ENCODE data around the gene RABL6.
A peak's percentile ranks its signal among the peaks of the same experiment; 100 is the strongest.
"Not testable (repeated sequence)": the region's sequence is repeated elsewhere in the genome, so short reads cannot be mapped to it uniquely, and the experiment has no call there.

RABL6 gene

GRCh38 chr9:136843159-136843800, 35.5 kb downstream of the RABL6 start:
- DNase-seq (ENCODE audit: low read depth); H3K4me1 ChIP-seq (ENCODE audit: control insufficient read depth, insufficient read depth, low read length); H3K4me3 ChIP-seq (ENCODE audit: low read length); H3K9ac ChIP-seq (ENCODE audit: low read length); H3K27me3 ChIP-seq (replicated peaks; ENCODE audit: control insufficient read depth, insufficient read depth, low read length); H3K9me3 ChIP-seq (ENCODE audit: control insufficient read depth, low read length): not testable (repeated sequence)
- peaks cover 15% of the 10 kb centered on the region for H3K36me3 ChIP-seq (ENCODE audit: control insufficient read depth, insufficient read depth, low read length, severe bottlenecking)

DNA sequence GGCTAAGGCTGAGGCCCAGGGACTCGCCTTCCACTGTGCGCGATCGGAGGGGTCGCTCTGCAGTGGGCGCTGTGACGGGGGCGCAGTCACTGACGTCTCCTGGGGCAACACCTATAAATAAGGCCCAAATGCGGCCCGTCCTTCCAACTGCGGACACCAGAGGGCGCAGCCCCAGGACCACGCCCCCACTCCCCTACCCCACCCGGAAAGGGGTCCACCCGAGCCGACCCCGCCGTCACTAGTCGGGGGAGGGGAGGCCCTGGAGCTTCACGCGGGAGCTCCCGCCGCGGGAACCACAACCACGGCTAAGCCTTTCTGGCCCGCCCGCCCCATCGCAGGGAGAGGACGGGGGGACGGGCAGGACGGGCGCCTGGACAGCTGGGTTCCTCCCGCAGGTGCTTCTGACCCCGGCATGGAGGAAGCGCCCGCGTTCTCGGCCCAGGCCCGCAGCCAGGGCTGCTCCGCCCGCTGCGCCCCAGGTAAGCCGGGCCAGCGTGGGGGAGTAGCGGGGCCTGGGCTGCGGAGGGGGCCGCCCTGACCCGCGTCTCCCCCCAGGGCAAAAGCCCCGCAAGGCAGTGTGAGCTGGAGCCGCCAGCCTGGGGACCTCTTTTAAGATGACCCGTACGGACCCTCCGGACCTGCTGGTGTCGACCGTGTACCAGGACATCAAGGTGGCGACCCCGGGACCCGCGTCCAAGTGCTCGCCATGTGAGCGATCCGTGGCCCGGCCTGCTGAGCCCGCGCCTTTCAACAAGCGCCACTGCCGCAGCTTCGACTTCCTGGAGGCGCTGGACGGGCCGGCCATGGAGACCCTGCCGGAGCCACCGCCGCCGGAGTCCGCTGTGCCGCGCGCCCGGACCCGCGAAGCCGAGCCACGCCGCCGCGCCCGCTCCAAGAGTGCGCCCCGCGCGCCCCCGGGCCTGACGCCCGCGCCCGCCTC, 36.3 kb downstream of the RABL6 start:
- peak; percentile 72 for DNase-seq (ENCODE audit: low read depth)
- not testable (repeated sequence) for H3K4me3 ChIP-seq (ENCODE audit: low read length); H3K4me1 ChIP-seq (ENCODE audit: control insufficient read depth, insufficient read depth, low read length); H3K9ac ChIP-seq (ENCODE audit: low read length); H3K27me3 ChIP-seq (replicated peaks; ENCODE audit: control insufficient read depth, insufficient read depth, low read length); H3K36me3 ChIP-seq (ENCODE audit: control insufficient read depth, insufficient read depth, low read length, severe bottlenecking); H3K9me3 ChIP-seq (ENCODE audit: control insufficient read depth, low read length)

DNA sequence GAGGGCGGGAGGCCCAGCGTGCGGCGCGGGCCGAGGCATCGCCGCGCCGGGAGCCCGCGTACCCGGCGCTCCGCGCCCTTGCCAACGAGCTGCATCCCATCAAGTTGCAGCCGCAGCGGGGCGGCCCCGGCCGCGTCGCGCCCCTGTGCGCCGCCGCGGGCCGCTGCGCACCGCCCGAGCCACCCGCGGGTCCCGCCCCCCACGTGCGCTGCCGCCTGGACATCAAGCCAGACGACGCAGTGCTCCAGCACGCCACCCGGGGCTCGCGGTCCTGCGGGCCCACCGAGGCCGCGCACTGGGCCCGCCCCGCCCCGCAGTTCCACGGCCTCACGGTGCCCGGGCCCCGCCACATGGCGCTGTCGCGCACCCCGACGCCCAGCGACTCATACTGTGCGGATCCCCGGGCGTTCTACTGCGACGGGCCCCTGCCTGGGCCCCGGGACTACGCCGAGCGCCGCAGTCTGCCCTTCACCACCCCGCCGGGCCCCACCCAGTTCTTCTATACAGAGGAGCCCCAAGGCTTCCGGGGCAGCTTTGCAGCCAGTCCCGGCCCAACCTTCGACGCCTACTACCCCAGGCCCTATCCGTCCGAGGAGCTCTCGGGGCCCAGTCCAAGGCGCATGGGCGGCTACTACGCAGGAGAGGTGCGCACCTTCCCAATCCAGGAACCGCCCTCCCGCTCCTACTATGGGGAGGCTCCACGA, 37.2 kb downstream of the RABL6 start:
- H3K9me3 ChIP-seq (ENCODE audit: control insufficient read depth, low read length) = no peaks in the 10 kb centered on the region
- peaks cover 11% of the 10 kb centered on the region for H3K4me1 ChIP-seq (ENCODE audit: control insufficient read depth, insufficient read depth, low read length)
- DNase-seq (ENCODE audit: low read depth) = peak; percentile 28
- no peak overlapping the region for H3K9ac ChIP-seq (ENCODE audit: low read length)
- no peak overlapping the region for H3K4me3 ChIP-seq (ENCODE audit: low read length)
- H3K27me3 ChIP-seq (replicated peaks; ENCODE audit: control insufficient read depth, insufficient read depth, low read length) = no peaks in the 10 kb centered on the region
- peaks cover under 1% of the 10 kb centered on the region for H3K36me3 ChIP-seq (ENCODE audit: control insufficient read depth, insufficient read depth, low read length, severe bottlenecking)

GRCh38 chr9:136845465-136846260, 37.9 kb downstream of the RABL6 start:
- H3K4me3 ChIP-seq (ENCODE audit: low read length) = no peak overlapping the region
- no peak for DNase-seq (ENCODE audit: low read depth)

GRCh38 chr9:136846376-136847087, 38.8 kb downstream of the RABL6 start:
- Histone ChIP-seq H3K4me1 (ENCODE audit: control insufficient read depth, insufficient read depth, low read length) (peaks cover 14% of the 10 kb centered on the region), H3K4me3 (ENCODE audit: low read length) (no peak overlapping the region), H3K27me3 (replicated peaks; ENCODE audit: control insufficient read depth, insufficient read depth, low read length) (no peaks in the 10 kb centered on the region), H3K9ac (ENCODE audit: low read length) (peak overlapping the region; percentile 39), H3K36me3 (ENCODE audit: control insufficient read depth, insufficient read depth, low read length, severe bottlenecking) (peaks cover 6% of the 10 kb centered on the region), H3K9me3 (ENCODE audit: control insufficient read depth, low read length) (no peaks in the 10 kb centered on the region)
- DNase-seq (ENCODE audit: low read depth) = peak; percentile 27

More at GRCh38 chr9:136845465-136846260, 37.9 kb downstream of the RABL6 start:
- Histone ChIP-seq H3K9me3 (ENCODE audit: control insufficient read depth, low read length) (no peaks in the 10 kb centered on the region), H3K9ac (ENCODE audit: low read length) (no peak overlapping the region), H3K4me1 (ENCODE audit: control insufficient read depth, insufficient read depth, low read length) (peaks cover 17% of the 10 kb centered on the region), H3K27me3 (replicated peaks; ENCODE audit: control insufficient read depth, insufficient read depth, low read length) (no peaks in the 10 kb centered on the region), H3K36me3 (ENCODE audit: control insufficient read depth, insufficient read depth, low read length, severe bottlenecking) (no peaks in the 10 kb centered on the region)

- Histone ChIP-seq H3K27me3 (replicated peaks; ENCODE audit: control insufficient read depth, insufficient read depth, low read length) (no peaks in the 10 kb centered on the region), H3K36me3 (ENCODE audit: control insufficient read depth, insufficient read depth, low read length, severe bottlenecking) (peaks cover 6% of the 10 kb centered on the region), H3K4me3 (ENCODE audit: low read length) (peak overlapping the region; percentile 97), H3K9ac (ENCODE audit: low read length) (peak overlapping the region; percentile 96), H3K9me3 (ENCODE audit: control insufficient read depth, low read length) (no peaks in the 10 kb centered on the region), H3K4me1 (ENCODE audit: control insufficient read depth, insufficient read depth, low read length) (peaks cover 8% of the 10 kb centered on the region)
- peak; percentile 88 for DNase-seq (ENCODE audit: low read depth)
These were observed 39.5 kb downstream of the RABL6 start for GRCh38 chr9:136847088-136847825.

DNA sequence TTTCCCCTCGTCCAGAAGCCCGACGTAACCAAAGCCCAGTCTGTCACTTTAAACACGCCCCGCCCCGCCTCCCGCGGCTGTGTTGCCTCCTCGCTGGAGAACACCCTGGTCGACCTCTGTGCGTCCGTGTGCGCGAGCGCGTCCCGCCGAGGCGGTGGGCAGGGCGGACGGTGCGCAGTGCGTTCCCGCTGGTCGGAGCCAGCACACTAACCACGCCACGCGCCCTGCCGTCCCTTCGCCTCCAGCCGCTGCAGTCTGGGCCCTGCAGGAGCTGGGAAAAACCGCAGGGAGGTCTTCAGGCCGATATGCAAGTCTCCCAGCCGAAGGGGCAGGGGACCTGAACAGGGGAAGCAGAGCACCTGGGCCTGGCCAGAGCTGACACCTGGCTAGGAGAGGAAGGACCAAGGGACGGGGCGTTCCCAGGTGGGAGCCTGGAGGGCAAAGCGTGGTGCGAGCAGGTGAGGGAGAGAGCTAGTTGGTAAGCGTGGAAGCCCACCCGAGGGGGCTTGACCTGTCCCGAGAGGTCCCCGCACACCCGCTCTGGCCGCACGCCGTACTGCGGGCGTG, 40.2 kb downstream of the RABL6 start:
- Histone ChIP-seq H3K4me3 (ENCODE audit: low read length) (peak overlapping the region; percentile 97), H3K9me3 (ENCODE audit: control insufficient read depth, low read length) (no peaks in the 10 kb centered on the region), H3K36me3 (ENCODE audit: control insufficient read depth, insufficient read depth, low read length, severe bottlenecking) (peaks cover 6% of the 10 kb centered on the region), H3K4me1 (ENCODE audit: control insufficient read depth, insufficient read depth, low read length) (peaks cover 8% of the 10 kb centered on the region), H3K27me3 (replicated peaks; ENCODE audit: control insufficient read depth, insufficient read depth, low read length) (no peaks in the 10 kb centered on the region), H3K9ac (ENCODE audit: low read length) (peak overlapping the region; percentile 96)
- DNase-seq (ENCODE audit: low read depth) = peak; percentile 95

- Histone ChIP-seq H3K27me3 (replicated peaks; ENCODE audit: control insufficient read depth, insufficient read depth, low read length) (no peaks in the 10 kb centered on the region), H3K4me3 (ENCODE audit: low read length) (peak overlapping the region; percentile 97), H3K9ac (ENCODE audit: low read length) (peak overlapping the region; percentile 96), H3K9me3 (ENCODE audit: control insufficient read depth, low read length) (no peaks in the 10 kb centered on the region), H3K4me1 (ENCODE audit: control insufficient read depth, insufficient read depth, low read length) (peaks cover 8% of the 10 kb centered on the region), H3K36me3 (ENCODE audit: control insufficient read depth, insufficient read depth, low read length, severe bottlenecking) (peaks cover 6% of the 10 kb centered on the region)
- peak; percentile 69 for DNase-seq (ENCODE audit: low read depth)
These were observed 40.8 kb downstream of the RABL6 start for GRCh38 chr9:136848393-136849037.

DNA sequence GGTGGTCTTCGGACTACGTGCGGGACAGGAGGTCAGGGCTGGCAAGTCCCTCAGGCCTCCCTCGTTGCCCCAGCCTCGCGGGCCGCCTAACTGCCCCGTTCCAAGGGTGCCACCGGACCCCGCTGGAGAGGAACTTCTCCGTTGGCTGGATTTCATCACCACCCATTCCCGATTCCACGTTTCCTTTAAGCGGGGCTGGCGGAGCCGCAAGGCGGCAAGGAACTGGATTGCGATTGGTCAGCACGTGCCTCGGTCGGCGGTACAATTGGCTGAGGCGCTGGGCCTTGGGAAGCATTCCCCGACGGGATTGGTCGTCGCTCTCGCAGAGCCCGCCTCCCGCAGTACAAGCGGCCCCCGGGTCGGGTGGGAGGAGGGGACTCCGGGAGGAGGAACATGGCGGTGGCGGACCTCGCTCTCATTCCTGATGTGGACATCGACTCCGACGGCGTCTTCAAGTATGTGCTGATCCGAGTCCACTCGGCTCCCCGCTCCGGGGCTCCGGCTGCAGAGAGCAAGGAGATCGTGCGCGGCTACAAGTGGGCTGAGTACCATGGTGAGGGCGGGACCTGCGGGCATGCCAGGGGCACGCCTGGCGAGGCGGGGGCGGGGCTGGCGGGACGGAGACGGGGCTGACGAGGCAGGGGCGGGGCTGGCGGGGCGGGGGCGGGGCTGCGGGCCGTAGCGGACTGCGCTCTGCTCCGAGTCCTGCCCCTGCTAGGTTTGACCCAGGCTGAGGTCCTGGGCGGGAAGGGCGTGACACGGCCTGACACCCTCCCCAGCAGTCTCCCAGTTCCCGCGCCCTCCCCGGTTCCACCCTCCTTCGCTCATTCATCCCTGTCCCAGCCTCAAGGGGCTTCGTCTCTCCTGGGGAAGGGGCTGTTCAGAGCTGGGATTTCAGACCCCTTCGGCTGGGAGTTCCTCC, 41.6 kb downstream of the RABL6 start, which contains the start of gene PHPT1:
PHPT1 (plus strand) TSS at position 372 of the 922 bp plus-strand sequence; CDS start at position 394, 22 bp downstream.
- H3K9ac ChIP-seq (ENCODE audit: low read length) = peak within 1 kb of the TSS; percentile 96
- H3K4me1 ChIP-seq (ENCODE audit: control insufficient read depth, insufficient read depth, low read length) = peaks cover 8% of the 10 kb centered on the region
- DNase-seq (ENCODE audit: low read depth) = peak; percentile 100
- peaks cover 6% of the 10 kb centered on the region for H3K36me3 ChIP-seq (ENCODE audit: control insufficient read depth, insufficient read depth, low read length, severe bottlenecking)
- no peaks in the 10 kb centered on the region for H3K27me3 ChIP-seq (replicated peaks; ENCODE audit: control insufficient read depth, insufficient read depth, low read length)
- peak within 1 kb of the TSS; percentile 97 for H3K4me3 ChIP-seq (ENCODE audit: low read length)
- H3K9me3 ChIP-seq (ENCODE audit: control insufficient read depth, low read length) = no peaks in the 10 kb centered on the region
